GM10266 (cell line): ENCODE data around the gene PDE11A.

Experiments
- DNase-seq: peaks from one replicate; pipeline ENCODE4 v3.0.0; 2012; ENCODE audit errors: extremely low spot score
- TF ChIP-seq, protein P1 (sequence below): IDR thresholded peaks from 2 replicates; pipeline ENCODE4 v1.5.1; 2012; ENCODE audit warnings: mild to moderate bottlenecking, low read depth; ENCODE audit not compliant: control insufficient read depth, insufficient read depth; ENCODE audit errors: missing control alignments

The PDE11A gene

DNA sequence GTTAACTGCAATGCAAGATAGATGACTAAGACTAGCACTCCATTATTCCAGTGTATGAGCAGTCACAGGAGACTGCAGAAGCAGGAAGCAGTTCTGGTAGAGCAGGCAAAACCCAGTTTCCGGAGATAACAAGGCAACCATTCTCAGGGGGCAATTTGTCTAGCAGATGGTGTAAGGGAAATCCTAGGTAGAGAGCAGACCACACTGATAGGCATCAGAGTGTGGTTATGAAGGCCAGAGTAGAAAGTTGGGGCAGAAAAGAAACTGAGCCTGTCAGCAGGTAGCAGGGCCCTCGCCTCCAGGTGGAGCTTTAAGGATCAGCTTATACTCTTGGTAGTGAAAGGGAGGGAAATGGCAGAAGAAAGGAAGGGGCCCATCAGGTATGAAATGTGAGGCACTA, 164.4 kb downstream of the PDE11A start:
- DNase-seq = no peak
- TF ChIP-seq, protein P1, sequence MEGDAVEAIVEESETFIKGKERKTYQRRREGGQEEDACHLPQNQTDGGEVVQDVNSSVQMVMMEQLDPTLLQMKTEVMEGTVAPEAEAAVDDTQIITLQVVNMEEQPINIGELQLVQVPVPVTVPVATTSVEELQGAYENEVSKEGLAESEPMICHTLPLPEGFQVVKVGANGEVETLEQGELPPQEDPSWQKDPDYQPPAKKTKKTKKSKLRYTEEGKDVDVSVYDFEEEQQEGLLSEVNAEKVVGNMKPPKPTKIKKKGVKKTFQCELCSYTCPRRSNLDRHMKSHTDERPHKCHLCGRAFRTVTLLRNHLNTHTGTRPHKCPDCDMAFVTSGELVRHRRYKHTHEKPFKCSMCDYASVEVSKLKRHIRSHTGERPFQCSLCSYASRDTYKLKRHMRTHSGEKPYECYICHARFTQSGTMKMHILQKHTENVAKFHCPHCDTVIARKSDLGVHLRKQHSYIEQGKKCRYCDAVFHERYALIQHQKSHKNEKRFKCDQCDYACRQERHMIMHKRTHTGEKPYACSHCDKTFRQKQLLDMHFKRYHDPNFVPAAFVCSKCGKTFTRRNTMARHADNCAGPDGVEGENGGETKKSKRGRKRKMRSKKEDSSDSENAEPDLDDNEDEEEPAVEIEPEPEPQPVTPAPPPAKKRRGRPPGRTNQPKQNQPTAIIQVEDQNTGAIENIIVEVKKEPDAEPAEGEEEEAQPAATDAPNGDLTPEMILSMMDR = no peak

DNA sequence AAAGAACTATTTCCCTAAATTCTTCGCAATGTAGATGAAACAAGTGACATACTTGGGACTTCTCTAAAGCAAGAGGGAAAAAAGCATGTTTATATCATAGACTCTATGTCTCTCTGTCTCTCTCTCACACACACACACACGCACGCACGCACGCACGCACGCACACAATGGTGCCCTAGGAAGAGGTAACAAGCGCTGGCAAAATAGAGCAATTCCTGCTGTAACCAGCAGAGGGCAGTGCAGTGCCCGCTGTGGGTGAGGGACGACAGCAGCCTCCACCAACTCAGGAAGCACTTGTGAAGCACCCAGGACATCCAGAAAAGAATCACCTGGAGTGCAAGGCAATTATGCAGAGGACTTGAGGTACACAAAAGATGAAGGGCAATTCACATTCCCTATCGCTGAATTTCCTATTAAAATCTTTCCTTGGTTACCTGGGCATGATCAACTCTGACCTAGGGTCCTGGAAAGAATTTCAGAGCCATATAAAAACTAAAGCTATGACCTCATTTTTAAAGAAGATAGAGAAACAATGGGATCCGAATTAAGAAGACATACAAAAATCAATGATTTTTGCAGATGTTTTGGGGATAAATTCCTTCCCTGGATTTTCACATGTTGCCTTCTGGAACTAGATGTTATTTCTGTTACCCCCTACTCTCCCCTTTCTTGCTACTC, 166.4 kb downstream of the PDE11A start:
- TF ChIP-seq, protein P1 = peak; percentile 89
- DNase-seq = peak; percentile 42

DNA sequence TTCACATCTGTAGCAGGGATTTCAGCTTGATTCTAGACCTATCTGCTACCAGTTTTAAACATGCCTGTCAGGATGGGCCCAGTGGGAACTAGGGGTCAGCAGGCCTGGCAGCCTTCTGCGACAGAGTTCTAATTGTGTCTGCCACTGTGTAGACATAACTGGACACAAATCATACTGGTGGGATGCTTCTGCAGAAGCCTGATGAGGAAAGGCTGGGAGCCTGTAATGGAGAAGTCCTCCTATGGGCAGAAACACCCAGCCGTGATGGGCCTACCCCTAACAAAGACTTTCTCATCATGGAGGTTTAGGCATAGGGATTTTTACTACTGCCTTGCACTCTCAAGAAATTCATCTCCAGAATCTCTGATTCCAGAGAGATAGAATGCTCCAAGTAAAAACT, 166.9 kb downstream of the PDE11A start:
- TF ChIP-seq, protein P1 = peak; percentile 2
- no peak for DNase-seq

DNA sequence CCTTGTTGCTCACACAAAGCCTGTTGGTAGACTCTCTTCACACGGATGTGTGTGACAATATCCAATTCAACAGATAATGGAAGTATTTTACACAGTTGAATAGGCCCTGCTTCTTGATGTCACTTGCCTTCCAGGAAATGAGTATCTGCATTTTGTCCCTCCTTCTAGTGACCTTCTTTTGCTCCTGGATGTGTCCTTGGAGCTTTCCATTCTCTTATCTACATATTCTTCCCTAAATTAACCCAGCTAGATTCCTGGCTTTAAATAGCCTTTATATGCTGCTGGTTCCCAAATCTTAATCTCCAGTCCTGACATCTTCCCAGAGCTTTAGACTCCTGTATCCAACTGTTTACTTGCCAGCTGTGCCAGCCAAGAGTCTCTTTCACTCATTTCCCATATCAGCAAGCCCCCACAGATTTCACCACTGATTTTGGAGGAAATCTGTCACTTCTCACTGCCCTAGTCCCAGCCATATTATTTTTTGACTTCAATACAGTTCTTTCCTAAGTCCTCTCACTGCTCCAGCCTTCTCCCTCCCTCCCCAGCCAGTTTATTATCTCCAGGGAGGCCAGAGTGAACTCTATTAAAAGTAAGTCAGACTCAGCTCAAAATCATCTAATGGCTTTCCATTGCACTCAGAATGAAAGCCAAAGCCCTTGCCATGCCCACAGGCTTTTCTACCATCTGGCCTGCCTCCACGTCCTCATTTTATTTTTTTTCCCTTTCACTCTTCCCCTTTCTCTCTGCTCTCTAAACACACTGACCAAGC, 170.0 kb downstream of the PDE11A start:
- no peak for DNase-seq
- TF ChIP-seq, protein P1 = no peak

DNA sequence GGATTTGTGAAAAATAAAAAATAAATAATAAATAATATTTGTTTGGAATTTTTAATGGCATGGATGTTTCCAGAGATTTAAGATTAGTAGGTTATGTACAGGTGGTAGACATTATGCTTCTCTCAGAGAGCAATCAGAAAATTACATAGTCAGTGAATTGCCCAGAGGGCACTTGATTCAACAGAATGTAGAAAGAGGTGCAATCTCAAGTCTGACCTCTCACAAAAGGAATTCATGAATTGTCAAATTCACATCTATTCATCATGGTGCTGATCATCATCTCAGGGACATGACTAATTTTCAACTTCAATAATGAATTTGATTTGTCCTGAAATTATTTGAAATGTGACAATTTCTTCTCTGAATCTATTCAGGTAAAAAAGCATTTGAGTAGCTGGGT, 172.5 kb downstream of the PDE11A start:
- TF ChIP-seq, protein P1 = no peak
- DNase-seq = no peak

DNA sequence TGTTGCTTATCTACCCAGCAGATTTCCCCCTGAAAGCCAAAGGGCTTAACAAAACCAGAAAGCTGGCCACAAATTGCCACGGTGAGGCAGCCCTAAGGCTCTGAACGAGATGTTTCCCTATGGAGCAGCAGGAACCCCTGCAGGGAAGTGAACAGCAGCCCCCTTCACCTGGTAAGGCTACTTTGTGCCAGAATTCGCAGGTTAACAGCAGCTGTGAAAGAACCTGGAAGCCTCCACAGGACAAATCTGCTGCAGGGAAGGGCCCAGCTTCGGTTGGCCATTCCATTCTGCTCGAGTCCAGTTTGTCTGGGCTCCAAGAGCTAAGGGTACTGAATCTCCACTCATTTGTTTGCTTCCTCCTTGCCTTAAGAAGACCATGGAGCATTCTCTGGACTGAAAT, 175.3 kb downstream of the PDE11A start:
- TF ChIP-seq, protein P1 = no peak
- no peak for DNase-seq

DNA sequence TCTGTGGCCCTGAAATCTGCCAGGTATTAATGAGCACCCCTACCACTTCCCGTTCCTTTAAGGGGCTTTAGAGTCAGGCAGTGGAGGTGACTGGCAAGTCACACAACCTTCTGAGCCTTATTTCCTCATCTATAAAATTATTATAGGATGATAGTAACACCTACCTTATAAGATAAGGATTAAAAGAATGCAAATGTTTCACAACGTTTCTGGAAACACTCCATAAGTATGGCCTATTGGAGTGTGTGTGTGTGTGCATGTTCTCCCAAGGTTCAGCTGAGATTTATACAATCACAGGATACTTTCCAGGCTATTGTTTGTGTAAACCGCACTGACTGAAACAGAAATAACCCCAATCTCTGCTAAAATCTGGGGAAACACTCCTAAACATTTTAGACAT, 176.0 kb downstream of the PDE11A start:
- TF ChIP-seq, protein P1 = no peak
- no peak for DNase-seq
